HEK293 (cell line): Measurements from ENCODE around the gene ALOX15B.

Experiments
- CTCF ChIP-seq: fragments of 450-650 bp; formaldehyde crosslinking; IDR thresholded peaks from 2 replicates; pipeline ENCODE4 v1.5.1; 2016; ENCODE audit warnings: missing biosample characterization, missing genetic modification characterization
- HOXD13 ChIP-seq: sonication (generic); formaldehyde crosslinking; IDR thresholded peaks from 2 replicates; pipeline ENCODE4 v1.8.0; 2022; ENCODE audit warnings: missing genetic modification reagents, borderline replicate concordance
- PBX3 ChIP-seq: sonication (generic); formaldehyde crosslinking; IDR thresholded peaks from 2 replicates; pipeline ENCODE4 v1.8.1; 2022; ENCODE audit warnings: mild to moderate bottlenecking, moderate library complexity, missing genetic modification reagents
- SP2 ChIP-seq: fragments of 450-650 bp; formaldehyde crosslinking; IDR thresholded peaks from 2 replicates; pipeline ENCODE4 v1.5.1; 2016; ENCODE audit warnings: missing biosample characterization, missing genetic modification characterization
- ZNF146 ChIP-seq: fragments of 450-650 bp; formaldehyde crosslinking; IDR thresholded peaks from 2 replicates; pipeline ENCODE4 v1.5.1; 2016; ENCODE audit warnings: missing biosample characterization, missing genetic modification characterization
- ZNF416 ChIP-seq: fragments of 450-650 bp; formaldehyde crosslinking; IDR thresholded peaks from 2 replicates; pipeline ENCODE4 v1.5.1; 2016; ENCODE audit warnings: missing biosample characterization, missing genetic modification characterization
- ZNF488 ChIP-seq: fragments of 450-650 bp; formaldehyde crosslinking; IDR thresholded peaks from 2 replicates; pipeline ENCODE4 v1.5.1; 2016; ENCODE audit warnings: missing biosample characterization, missing genetic modification characterization

- TF ChIP-seq SP2 (tag by site-specific recombination) (no peak), PBX3 (CRISPR knock-in tag) (no peak), ZNF416 (tag by site-specific recombination) (no peak), ZNF488 (tag by site-specific recombination) (no peak), ZNF146 (no peak), CTCF (no peak), HOXD13 (CRISPR knock-in tag) (no peak)
Observed at GRCh38 chr17:8072341-8072728, 33.5 kb downstream of the ALOX15B start.
